NCI-H69 (cell line): ENCODE data around the gene AIMP1.
"Not testable (repeated sequence)": the region's sequence is repeated elsewhere in the genome, so short reads cannot be mapped to it uniquely, and the experiment has no call there.

Experiments used
- DNase-seq: peaks from one replicate; lab custom pipeline; 2025; lab: John Stamatoyannopoulos, UW

The AIMP1 gene

GRCh38 chr4:106351016-106351415 lies 34.7 kb downstream of the AIMP1 start:
- no peak for DNase-seq

- DNase-seq = no peak
Observed at GRCh38 chr4:106353786-106354185, 37.4 kb downstream of the AIMP1 start.

GRCh38 chr4:106355193-106355592 lies 38.8 kb downstream of the AIMP1 start:
- DNase-seq = peak; percentile 1

- DNase-seq = no peak
Observed at GRCh38 chr4:106358899-106359298, 42.5 kb downstream of the AIMP1 start.

- DNase-seq = no peak
Observed at GRCh38 chr4:106362086-106362825, 45.9 kb downstream of the AIMP1 start.

GRCh38 chr4:106364282-106364681 lies 47.9 kb downstream of the AIMP1 start:
- DNase-seq = no peak

- no peak for DNase-seq
Observed at GRCh38 chr4:106365613-106366012, 49.3 kb downstream of the AIMP1 start.

- no peak for DNase-seq
Observed at GRCh38 chr4:106366026-106366425, 49.7 kb downstream of the AIMP1 start.

- DNase-seq = no peak
Observed at GRCh38 chr4:106367072-106367471, 50.7 kb downstream of the AIMP1 start.

GRCh38 chr4:106368678-106369077 lies 52.3 kb downstream of the AIMP1 start, which contains the start of gene GIMD1:
TSS of gene GIMD1 (minus strand) at chr4:106368778. CDS start at chr4:106367435, 1,343 bp downstream.
- DNase-seq = no peak

- DNase-seq = peak; percentile 49
Observed at GRCh38 chr4:106369456-106370060, 53.2 kb downstream of the AIMP1 start.

GRCh38 chr4:106370214-106370613 lies 53.9 kb downstream of the AIMP1 start:
- DNase-seq = no peak

- no peak for DNase-seq
Observed at GRCh38 chr4:106371161-106371560, 54.8 kb downstream of the AIMP1 start.

GRCh38 chr4:106373026-106373425 lies 56.7 kb downstream of the AIMP1 start:
- no peak for DNase-seq

GRCh38 chr4:106380179-106380578 lies 63.8 kb downstream of the AIMP1 start:
- DNase-seq = no peak

- no peak for DNase-seq
Observed at GRCh38 chr4:106384878-106385277, 68.5 kb downstream of the AIMP1 start.

GRCh38 chr4:106385853-106386393 lies 69.6 kb downstream of the AIMP1 start:
- DNase-seq = no peak

GRCh38 chr4:106395582-106395981 lies 79.2 kb downstream of the AIMP1 start:
- DNase-seq = no peak

- DNase-seq = not testable (repeated sequence)
Observed at GRCh38 chr4:106398898-106399297, 82.5 kb downstream of the AIMP1 start.
